ENCODE measurements around the gene ANO6.
A peak's percentile ranks its signal among the peaks of the same experiment; 100 is the strongest.

The ANO6 gene

GRCh38 chr12:45192707-45193106 lies 23.2 kb upstream of the ANO6 start:
- no peak overlapping the region for H3K4me3 ChIP-seq (ENCODE audit: low read depth, low read length)
- TF ChIP-seq CTCF (conservative IDR thresholded peaks at IDR 0.05; ENCODE audit: low read depth, low read length) = no peak
- no peak for DNase-seq (ENCODE audit: low read depth)

- TF ChIP-seq CTCF (conservative IDR thresholded peaks at IDR 0.05; ENCODE audit: low read depth, low read length) = no peak
- H3K4me3 ChIP-seq (ENCODE audit: low read depth, low read length) = no peak overlapping the region
- DNase-seq (ENCODE audit: low read depth) = peak; percentile 56
Measured at GRCh38 chr12:45200491-45201043, 15.3 kb upstream of the ANO6 start.

- peak; percentile 23 for DNase-seq (ENCODE audit: low read depth)
- H3K4me3 ChIP-seq (ENCODE audit: low read depth, low read length) = no peak overlapping the region
- TF ChIP-seq CTCF (conservative IDR thresholded peaks at IDR 0.05; ENCODE audit: low read depth, low read length) = no peak
Measured at GRCh38 chr12:45203767-45204166, 12.1 kb upstream of the ANO6 start.

- TF ChIP-seq CTCF (conservative IDR thresholded peaks at IDR 0.05; ENCODE audit: low read depth, low read length) = no peak
- no peak for DNase-seq (ENCODE audit: low read depth)
- no peak overlapping the region for H3K4me3 ChIP-seq (ENCODE audit: low read depth, low read length)
Measured at GRCh38 chr12:45204757-45205156, 11.1 kb upstream of the ANO6 start.

- no peak for TF ChIP-seq CTCF (conservative IDR thresholded peaks at IDR 0.05; ENCODE audit: low read depth, low read length)
- DNase-seq (ENCODE audit: low read depth) = no peak
- no peak overlapping the region for H3K4me3 ChIP-seq (ENCODE audit: low read depth, low read length)
Measured at GRCh38 chr12:45205165-45205825, 10.6 kb upstream of the ANO6 start.

GRCh38 chr12:45208604-45209487 lies 7.0 kb upstream of the ANO6 start:
- DNase-seq (ENCODE audit: low read depth) = peak; percentile 60
- no peak for TF ChIP-seq CTCF (conservative IDR thresholded peaks at IDR 0.05; ENCODE audit: low read depth, low read length)
- H3K4me3 ChIP-seq (ENCODE audit: low read depth, low read length) = no peak overlapping the region
